DOHH2 (cell line): Measurements from ENCODE around the gene CBX7.

Experiments used
- H3F3A ChIP-seq: fragments of 200-600 bp; sonication (generic), shearing (Covaris generic); 2 replicates; pipeline ENCODE4 v1.6.0; 2016; ENCODE audit warnings: antibody characterized with exemption, mild to moderate bottlenecking; ENCODE audit not compliant: control insufficient read depth, insufficient read depth
- H3K27ac ChIP-seq: fragments of 200-600 bp; sonication (generic); 2 replicates; pipeline ENCODE4 v1.5.1; 2014; ENCODE audit warnings: low read depth, mild to moderate bottlenecking, low read length, moderate library complexity
- H3K27me3 ChIP-seq: fragments of 200-600 bp; sonication (generic); 2 replicates; pipeline ENCODE4 v1.6.1; 2014; ENCODE audit warnings: mild to moderate bottlenecking, low read length, mixed read lengths; ENCODE audit not compliant: control insufficient read depth
- H3K36me3 ChIP-seq: fragments of 200-600 bp; sonication (generic); 2 replicates; pipeline ENCODE4 v1.6.1; 2014; ENCODE audit warnings: mild to moderate bottlenecking, low read length, moderate library complexity, mixed read lengths; ENCODE audit not compliant: control insufficient read depth
- H3K4me1 ChIP-seq: fragments of 200-600 bp; sonication (generic); 2 replicates; pipeline ENCODE4 v1.6.1; 2014; ENCODE audit warnings: mild to moderate bottlenecking, low read length, mixed read lengths; ENCODE audit not compliant: control insufficient read depth
- H3K4me2 ChIP-seq: fragments of 200-600 bp; sonication (generic); 2 replicates; pipeline ENCODE4 v1.6.0; 2014; ENCODE audit warnings: mild to moderate bottlenecking, low read length, moderate library complexity
- H3K4me3 ChIP-seq: fragments of 200-600 bp; sonication (generic); 2 replicates; pipeline ENCODE4 v1.5.1; 2014; ENCODE audit warnings: mild to moderate bottlenecking, low read length, mixed read lengths
- H3K79me2 ChIP-seq: fragments of 200-600 bp; sonication (generic); 2 replicates; pipeline ENCODE4 v1.6.1; 2014; ENCODE audit warnings: mild to moderate bottlenecking, low read length, mixed read lengths; ENCODE audit not compliant: control insufficient read depth
- H3K9me2 ChIP-seq: fragments of 200-600 bp; sonication (generic); replicated peaks from 2 replicates; pipeline ENCODE4 v1.6.1; 2014; ENCODE audit warnings: mild to moderate bottlenecking, low read length, mixed read lengths; ENCODE audit not compliant: control insufficient read depth
- H3K9me3 ChIP-seq: fragments of 200-600 bp; sonication (generic); 2 replicates; pipeline ENCODE4 v1.6.1; 2014; ENCODE audit warnings: antibody characterized with exemption, low read length, mixed read lengths; ENCODE audit not compliant: control insufficient read depth, insufficient read depth
- H4K20me1 ChIP-seq: fragments of 200-600 bp; sonication (generic); 2 replicates; pipeline ENCODE4 v1.6.0; 2014; ENCODE audit warnings: low read depth, mild to moderate bottlenecking, antibody characterized with exemption, low read length, moderate library complexity; ENCODE audit not compliant: control insufficient read depth, insufficient read depth
- CTCF ChIP-seq: fragments of 200-600 bp; sonication (generic); IDR thresholded peaks from one replicate; pipeline ENCODE4 v1.5.1; 2014; ENCODE audit warnings: antibody characterized with exemption, mild to moderate bottlenecking, low read depth, low read length; ENCODE audit not compliant: poor library complexity, severe bottlenecking
- EZH2phosphoT487 ChIP-seq: fragments of 200-600 bp; sonication (generic); IDR thresholded peaks from 2 replicates; pipeline ENCODE4 v1.6.1; 2017; ENCODE audit warnings: borderline replicate concordance, mild to moderate bottlenecking, antibody characterized with exemption, low read length, moderate library complexity, mixed read lengths

The CBX7 gene

DNA sequence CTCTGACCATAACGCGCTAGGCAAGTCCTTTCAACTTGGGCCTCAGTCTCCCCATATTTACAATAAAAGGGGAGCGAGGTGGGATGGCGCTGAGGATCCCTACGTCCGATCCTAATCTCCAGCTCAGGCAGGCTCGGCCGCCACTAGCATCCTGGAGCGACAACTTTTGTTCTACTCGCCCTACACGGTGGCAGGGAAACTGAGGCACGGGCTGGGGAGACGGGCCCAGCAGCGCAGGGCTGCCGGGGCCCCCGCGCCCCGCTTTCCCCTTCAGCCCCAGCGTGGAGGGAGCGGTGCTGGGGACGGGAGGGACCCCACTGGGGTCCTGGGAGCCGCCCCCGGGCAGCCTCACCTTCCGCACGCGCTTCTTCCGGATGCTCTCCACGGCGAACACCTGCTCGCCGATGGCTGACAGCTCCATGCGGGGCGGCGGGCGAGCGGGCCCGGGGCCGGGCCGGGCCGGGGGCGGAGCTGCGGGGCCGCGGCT is 413 bp downstream of the CBX7 start:
- Histone ChIP-seq H3K4me2 (peak overlapping the region; percentile 63), H3K4me1 (peaks cover 33% of the 10 kb centered on the region), H3K4me3 (peak overlapping the region; percentile 70), H3K9me2 (no peaks in the 10 kb centered on the region), H3K9me3 (no peaks in the 10 kb centered on the region), H3F3A (0 out of 2 replicates have a peak, but pooled peaks cover 7% of the 10 kb centered on the region), H3K27me3 (peaks cover 26% of the 10 kb centered on the region), H3K27ac (no peak overlapping the region), H4K20me1 (no peaks in the 10 kb centered on the region), H3K36me3 (no peaks in the 10 kb centered on the region), H3K79me2 (no peaks in the 10 kb centered on the region)
- TF ChIP-seq CTCF, result no peak

GRCh38 chr22:39151329-39151975 is 1.0 kb downstream of the CBX7 start:
- H3K9me2 ChIP-seq, result no peaks in the 10 kb centered on the region
- no peak overlapping the region for H3K27ac ChIP-seq
- no peaks in the 10 kb centered on the region for H3K79me2 ChIP-seq
- TF ChIP-seq EZH2phosphoT487 (no peak), CTCF (no peak)
- H3K4me2 ChIP-seq, result peak overlapping the region; percentile 63
- no peaks in the 10 kb centered on the region for H3K36me3 ChIP-seq
- peaks cover 33% of the 10 kb centered on the region for H3K4me1 ChIP-seq
- no peaks in the 10 kb centered on the region for H4K20me1 ChIP-seq
- peaks cover 24% of the 10 kb centered on the region for H3K27me3 ChIP-seq
- H3K4me3 ChIP-seq, result peak overlapping the region; percentile 70
- no peaks in the 10 kb centered on the region for H3K9me3 ChIP-seq
- 0 out of 2 replicates have a peak, but pooled peaks cover 7% of the 10 kb centered on the region for H3F3A ChIP-seq

DNA sequence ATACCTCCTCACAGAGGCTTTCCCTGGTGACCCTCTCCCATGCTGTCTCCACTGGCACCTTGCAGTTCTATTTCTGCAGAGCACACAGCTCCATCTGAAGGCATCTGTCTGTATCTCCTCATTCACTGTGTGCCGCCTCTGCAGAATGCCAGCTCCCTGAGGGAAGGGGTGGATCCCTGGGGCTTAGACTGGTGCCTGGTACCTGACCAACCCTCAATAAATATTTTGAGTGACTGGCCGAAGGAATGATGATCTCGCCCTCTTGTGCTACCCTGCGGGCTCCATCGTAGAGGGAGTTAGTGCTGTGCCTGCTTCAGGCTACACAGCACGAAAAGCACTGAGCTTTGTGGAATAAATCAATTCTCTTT is 1.6 kb downstream of the CBX7 start:
- no peaks in the 10 kb centered on the region for H3K9me3 ChIP-seq
- TF ChIP-seq EZH2phosphoT487 (no peak), CTCF (no peak)
- H3K79me2 ChIP-seq, result no peaks in the 10 kb centered on the region
- no peak overlapping the region for H3K4me2 ChIP-seq
- no peak overlapping the region for H3K27ac ChIP-seq
- peaks cover 22% of the 10 kb centered on the region for H3K27me3 ChIP-seq
- H3K4me3 ChIP-seq, result no peak overlapping the region
- H3K36me3 ChIP-seq, result no peaks in the 10 kb centered on the region
- no peaks in the 10 kb centered on the region for H4K20me1 ChIP-seq
- H3F3A ChIP-seq, result 0 out of 2 replicates have a peak, but pooled peaks cover 12% of the 10 kb centered on the region
- H3K4me1 ChIP-seq, result peaks cover 39% of the 10 kb centered on the region
- no peaks in the 10 kb centered on the region for H3K9me2 ChIP-seq
